Endothelial cell of umbilical vein (primary cell): ENCODE measurements around the gene CEACAM5.

ENCODE experiments used
- EZH2 ChIP-seq: IDR thresholded peaks from 2 replicates; pipeline ENCODE4 v1.6.1; 2012; ENCODE audit warnings: borderline replicate concordance, low read depth, mild to moderate bottlenecking, moderate library complexity, low read length, inconsistent platforms; ENCODE audit not compliant: severe bottlenecking
- MYC ChIP-seq: IDR thresholded peaks from one replicate; pipeline ENCODE4 v1.6.1; 2011; ENCODE audit warnings: mild to moderate bottlenecking, low read depth, low read length
- POLR2A ChIP-seq: IDR thresholded peaks from 2 replicates; pipeline ENCODE4 v1.6.1; 2012; ENCODE audit warnings: low read depth, mild to moderate bottlenecking, control low read depth, low read length
- TF ChIP-seq, protein P1 (sequence below), 2 donors: IDR thresholded peaks; 1 replicate in 1 of 2; 2 replicates in 1 of 2; pipeline ENCODE4 v1.5.1; 2011; ENCODE audit warnings: low read length in 2 of 2, mild to moderate bottlenecking in 2 of 2, moderate library complexity in 2 of 2, control low read depth in 1 of 2, inconsistent platforms in 1 of 2, low read depth in 1 of 2; ENCODE audit not compliant: insufficient read depth in 1 of 2; ENCODE audit errors: extremely low read depth in 1 of 2
- TF ChIP-seq, protein P2 (sequence below): IDR thresholded peaks from 2 replicates; pipeline ENCODE4 v1.6.1; 2011; ENCODE audit not compliant: insufficient read depth, insufficient read length

DNA sequence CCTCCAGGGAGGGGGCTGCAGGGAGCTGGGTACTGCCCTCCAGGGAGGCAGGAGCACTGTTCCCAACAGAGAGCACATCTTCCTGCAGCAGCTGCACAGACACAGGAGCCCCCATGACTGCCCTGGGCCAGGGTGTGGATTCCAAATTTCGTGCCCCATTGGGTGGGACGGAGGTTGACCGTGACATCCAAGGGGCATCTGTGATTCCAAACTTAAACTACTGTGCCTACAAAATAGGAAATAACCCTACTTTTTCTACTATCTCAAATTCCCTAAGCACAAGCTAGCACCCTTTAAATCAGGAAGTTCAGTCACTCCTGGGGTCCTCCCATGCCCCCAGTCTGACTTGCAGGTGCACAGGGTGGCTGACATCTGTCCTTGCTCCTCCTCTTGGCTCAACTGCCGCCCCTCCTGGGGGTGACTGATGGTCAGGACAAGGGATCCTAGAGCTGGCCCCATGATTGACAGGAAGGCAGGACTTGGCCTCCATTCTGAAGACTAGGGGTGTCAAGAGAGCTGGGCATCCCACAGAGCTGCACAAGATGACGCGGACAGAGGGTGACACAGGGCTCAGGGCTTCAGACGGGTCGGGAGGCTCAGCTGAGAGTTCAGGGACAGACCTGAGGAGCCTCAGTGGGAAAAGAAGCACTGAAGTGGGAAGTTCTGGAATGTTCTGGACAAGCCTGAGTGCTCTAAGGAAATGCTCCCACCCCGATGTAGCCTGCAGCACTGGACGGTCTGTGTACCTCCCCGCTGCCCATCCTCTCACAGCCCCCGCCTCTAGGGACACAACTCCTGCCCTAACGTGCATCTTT is 7.8 kb upstream of the CEACAM5 start:
- no peak for TF ChIP-seq EZH2
- TF ChIP-seq, protein P1, sequence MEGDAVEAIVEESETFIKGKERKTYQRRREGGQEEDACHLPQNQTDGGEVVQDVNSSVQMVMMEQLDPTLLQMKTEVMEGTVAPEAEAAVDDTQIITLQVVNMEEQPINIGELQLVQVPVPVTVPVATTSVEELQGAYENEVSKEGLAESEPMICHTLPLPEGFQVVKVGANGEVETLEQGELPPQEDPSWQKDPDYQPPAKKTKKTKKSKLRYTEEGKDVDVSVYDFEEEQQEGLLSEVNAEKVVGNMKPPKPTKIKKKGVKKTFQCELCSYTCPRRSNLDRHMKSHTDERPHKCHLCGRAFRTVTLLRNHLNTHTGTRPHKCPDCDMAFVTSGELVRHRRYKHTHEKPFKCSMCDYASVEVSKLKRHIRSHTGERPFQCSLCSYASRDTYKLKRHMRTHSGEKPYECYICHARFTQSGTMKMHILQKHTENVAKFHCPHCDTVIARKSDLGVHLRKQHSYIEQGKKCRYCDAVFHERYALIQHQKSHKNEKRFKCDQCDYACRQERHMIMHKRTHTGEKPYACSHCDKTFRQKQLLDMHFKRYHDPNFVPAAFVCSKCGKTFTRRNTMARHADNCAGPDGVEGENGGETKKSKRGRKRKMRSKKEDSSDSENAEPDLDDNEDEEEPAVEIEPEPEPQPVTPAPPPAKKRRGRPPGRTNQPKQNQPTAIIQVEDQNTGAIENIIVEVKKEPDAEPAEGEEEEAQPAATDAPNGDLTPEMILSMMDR (IDR thresholded peaks at IDR 0.05; ENCODE audit: extremely low read depth in 1 of 2, insufficient read depth in 1 of 2, low read depth in 1 of 2, low read length in 2 of 2): no peak
- TF ChIP-seq POLR2A: no peak
- TF ChIP-seq, protein P2, sequence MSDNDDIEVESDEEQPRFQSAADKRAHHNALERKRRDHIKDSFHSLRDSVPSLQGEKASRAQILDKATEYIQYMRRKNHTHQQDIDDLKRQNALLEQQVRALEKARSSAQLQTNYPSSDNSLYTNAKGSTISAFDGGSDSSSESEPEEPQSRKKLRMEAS: no peak
- no peak for TF ChIP-seq MYC
